GM19463 (cell line): ENCODE measurements around the gene TENM4.
"Not testable (repeated sequence)": the region's sequence is repeated elsewhere in the genome, so short reads cannot be mapped to it uniquely, and the experiment has no call there.

ENCODE experiments used
- ATAC-seq: cut with Tn5 transposase; IDR thresholded peaks from one replicate; pipeline ENCODE4 v1.9.1; 2021; ENCODE audit warnings: mild to moderate bottlenecking, moderate library complexity; ENCODE audit not compliant: unreplicated experiment

TENM4 gene

GRCh38 chr11:79221444-79222130 is 219.2 kb downstream of the TENM4 start:
- no peak for ATAC-seq

- no peak for ATAC-seq
Measured at GRCh38 chr11:79220171-79220570, 220.7 kb downstream of the TENM4 start.

- ATAC-seq: no peak
Measured at GRCh38 chr11:79219186-79220045, 221.4 kb downstream of the TENM4 start.

- ATAC-seq: peak; percentile 50
Measured at GRCh38 chr11:79212741-79213190, 228.1 kb downstream of the TENM4 start.

- no peak for ATAC-seq
Measured at GRCh38 chr11:79209540-79210266, 231.1 kb downstream of the TENM4 start.

- peak; percentile 59 for ATAC-seq
Measured at GRCh38 chr11:79208126-79208525, 232.7 kb downstream of the TENM4 start.

GRCh38 chr11:79206951-79207350 is 233.9 kb downstream of the TENM4 start:
- ATAC-seq: no peak

- no peak for ATAC-seq
Measured at GRCh38 chr11:79205786-79206185, 235.0 kb downstream of the TENM4 start.

GRCh38 chr11:79201677-79202347 is 239.0 kb downstream of the TENM4 start:
- peak; percentile 77 for ATAC-seq

GRCh38 chr11:79200398-79201070 is 240.3 kb downstream of the TENM4 start:
- ATAC-seq: no peak

- no peak for ATAC-seq
Measured at GRCh38 chr11:79199729-79200354, 241.0 kb downstream of the TENM4 start.

- ATAC-seq: no peak
Measured at GRCh38 chr11:79198898-79199250, 242.0 kb downstream of the TENM4 start.

GRCh38 chr11:79198203-79198897 is 242.5 kb downstream of the TENM4 start:
- ATAC-seq: no peak

- ATAC-seq: no peak
Measured at GRCh38 chr11:79196950-79197349, 243.9 kb downstream of the TENM4 start.

GRCh38 chr11:79195209-79195608 is 245.6 kb downstream of the TENM4 start:
- ATAC-seq: no peak

GRCh38 chr11:79193663-79194310 is 247.0 kb downstream of the TENM4 start:
- ATAC-seq: no peak

GRCh38 chr11:79192836-79193235 is 248.0 kb downstream of the TENM4 start:
- no peak for ATAC-seq

GRCh38 chr11:79191716-79192115 is 249.1 kb downstream of the TENM4 start:
- ATAC-seq: not testable (repeated sequence)

GRCh38 chr11:79190553-79190952 is 250.3 kb downstream of the TENM4 start:
- ATAC-seq: not testable (repeated sequence)
